Stimulated activated CD8-positive, alpha-beta memory T cell treated with anti-CD3 and anti-CD28 coated beads, Interleukin-4, amount 100 ng/mL, for 48 hours (primary cell): Measurements from ENCODE around the gene DIRAS1.
"Not testable (repeated sequence)": the region's sequence is repeated elsewhere in the genome, so short reads cannot be mapped to it uniquely, and the experiment has no call there.

Experiments
- DNase-seq: peaks from one replicate; pipeline ENCODE4 v3.0.0-alpha.2; 2020

DIRAS1 gene

GRCh38 chr19:2703691-2704216 is 17.4 kb downstream of the DIRAS1 start:
- DNase-seq = no peak

GRCh38 chr19:2703077-2703437 is 18.1 kb downstream of the DIRAS1 start:
- DNase-seq = no peak

GRCh38 chr19:2702170-2703076 is 18.7 kb downstream of the DIRAS1 start, which contains the start of gene GNG7:
GNG7 (minus strand) TSS chr19:2702694; CDS start chr19:2520688, 182,006 bp downstream.
- DNase-seq = peak; percentile 95

- no peak for DNase-seq
Observed at GRCh38 chr19:2701361-2702169, 19.6 kb downstream of the DIRAS1 start.

- DNase-seq = no peak
Observed at GRCh38 chr19:2700660-2701360, 20.4 kb downstream of the DIRAS1 start.

GRCh38 chr19:2699413-2700140 is 21.6 kb downstream of the DIRAS1 start:
- no peak for DNase-seq

- DNase-seq = no peak
Observed at GRCh38 chr19:2694196-2694595, 27.0 kb downstream of the DIRAS1 start.

- DNase-seq = no peak
Observed at GRCh38 chr19:2693492-2694160, 27.5 kb downstream of the DIRAS1 start.

- no peak for DNase-seq
Observed at GRCh38 chr19:2691951-2692350, 29.2 kb downstream of the DIRAS1 start.

- DNase-seq = no peak
Observed at GRCh38 chr19:2690856-2691255, 30.3 kb downstream of the DIRAS1 start.

GRCh38 chr19:2686360-2686759 is 34.8 kb downstream of the DIRAS1 start:
- DNase-seq = no peak

- no peak for DNase-seq
Observed at GRCh38 chr19:2685204-2685704, 35.9 kb downstream of the DIRAS1 start.

- DNase-seq = no peak
Observed at GRCh38 chr19:2683430-2684003, 37.7 kb downstream of the DIRAS1 start.

GRCh38 chr19:2680808-2681207 is 40.4 kb downstream of the DIRAS1 start:
- no peak for DNase-seq

- DNase-seq = no peak
Observed at GRCh38 chr19:2679439-2679838, 41.7 kb downstream of the DIRAS1 start.

- not testable (repeated sequence) for DNase-seq
Observed at GRCh38 chr19:2678948-2679347, 42.2 kb downstream of the DIRAS1 start.

GRCh38 chr19:2678044-2678671 is 43.0 kb downstream of the DIRAS1 start:
- no peak for DNase-seq

GRCh38 chr19:2676823-2677222 is 44.3 kb downstream of the DIRAS1 start:
- no peak for DNase-seq

- no peak for DNase-seq
Observed at GRCh38 chr19:2675892-2676291, 45.3 kb downstream of the DIRAS1 start.

GRCh38 chr19:2670217-2670616 is 51.0 kb downstream of the DIRAS1 start:
- DNase-seq = no peak
